K562 (cell line): ENCODE data around the gene EPO. TPM values are rescaled to one million over a fixed set of nuclear protein-coding genes. Genes with fewer than 3 reads are reported as not detected.

ENCODE experiments used
- ARID4B ChIP-seq: sonication (generic); formaldehyde crosslinking; IDR thresholded peaks from 2 replicates; pipeline ENCODE4 v1.8.0; 2022; ENCODE audit warnings: mild to moderate bottlenecking, missing genetic modification reagents
- CCAR2 ChIP-seq: fragments of 200-400 bp; formaldehyde crosslinking; IDR thresholded peaks from 2 replicates; pipeline ENCODE4 v1.6.1; 2017; ENCODE audit warnings: mild to moderate bottlenecking, low read depth, low read length
- COPS2 ChIP-seq: fragments of 450-650 bp; conservative IDR thresholded peaks from 2 replicates; pipeline ENCODE4 v1.6.1; 2016; ENCODE audit warnings: mild to moderate bottlenecking, moderate library complexity
- DLX4 ChIP-seq: fragments of 250-450 bp; sonication (Bioruptor Pico); IDR thresholded peaks from 2 replicates; pipeline ENCODE4 v1.6.1; 2021; ENCODE audit warnings: mild to moderate bottlenecking
- FOXA3 ChIP-seq, 2 experiments: fragments of 450-650 bp in 1 of 2; sonication (generic) in 1 of 2; formaldehyde crosslinking; IDR thresholded peaks in 1 of 2; conservative IDR thresholded peaks in 1 of 2; 2 replicates each; pipeline versions ENCODE4 v1.4.0 to v1.8.0; 2020 to 2022; ENCODE audit warnings: mild to moderate bottlenecking in 2 of 2, missing genetic modification reagents in 1 of 2
- HMGXB4 ChIP-seq: sonication (generic); formaldehyde crosslinking; IDR thresholded peaks from 2 replicates; pipeline ENCODE4 v1.8.1; 2023; ENCODE audit warnings: mild to moderate bottlenecking, missing genetic modification reagents
- IRF2 ChIP-seq: sonication (generic); formaldehyde crosslinking; IDR thresholded peaks from 2 replicates; pipeline ENCODE4 v1.8.1; 2022; ENCODE audit warnings: mild to moderate bottlenecking, missing genetic modification reagents
- JUNB ChIP-seq: fragments of 450-650 bp; formaldehyde crosslinking; conservative IDR thresholded peaks from 2 replicates; pipeline ENCODE4 v1.4.0; 2020; ENCODE audit warnings: mild to moderate bottlenecking
- LEF1 ChIP-seq: fragments of 450-650 bp; IDR thresholded peaks from 2 replicates; pipeline ENCODE4 v1.6.1; 2016; ENCODE audit warnings: mild to moderate bottlenecking
- PHB ChIP-seq: fragments of 250-450 bp; sonication (Bioruptor Pico); IDR thresholded peaks from 2 replicates; pipeline ENCODE4 v1.5.0; 2021
- PYGO2 ChIP-seq: fragments of 450-650 bp; IDR thresholded peaks from 2 replicates; pipeline ENCODE4 v1.6.1; 2016; ENCODE audit warnings: mild to moderate bottlenecking, missing genetic modification characterization, moderate library complexity, missing compliant biosample characterization
- RBM22 ChIP-seq: fragments of 200-400 bp; formaldehyde crosslinking; IDR thresholded peaks from 2 replicates; pipeline ENCODE4 v1.6.1; 2018; ENCODE audit warnings: low read length, low read depth; ENCODE audit not compliant: poor library complexity, severe bottlenecking
- SMARCB1 ChIP-seq: IDR thresholded peaks from 2 replicates; pipeline ENCODE4 v1.6.1; 2011; ENCODE audit warnings: improper control_type of control experiment, low read depth; ENCODE audit not compliant: insufficient read length
- XRCC3 ChIP-seq: fragments of 450-650 bp; IDR thresholded peaks from 2 replicates; pipeline ENCODE4 v1.6.1; 2017; ENCODE audit warnings: mild to moderate bottlenecking, moderate library complexity
- ZNF146 ChIP-seq: IDR thresholded peaks from one replicate; pipeline ENCODE4 v1.6.1; 2018; ENCODE audit warnings: missing compliant biosample characterization; ENCODE audit not compliant: unreplicated experiment
- ZNF277 ChIP-seq: fragments of 250-450 bp; sonication (Bioruptor Pico); IDR thresholded peaks from 2 replicates; pipeline ENCODE4 v1.8.0; 2022; ENCODE audit warnings: inconsistent platforms, mild to moderate bottlenecking, moderate library complexity, borderline replicate concordance
- ZNF395 ChIP-seq: fragments of 200-800 bp; sonication (Bioruptor generic); IDR thresholded peaks from 2 replicates; pipeline ENCODE4 v1.6.1; 2017; ENCODE audit warnings: missing genetic modification characterization, missing compliant biosample characterization
- ZNF76 ChIP-seq: fragments of 250-450 bp; sonication (Bioruptor Pico); IDR thresholded peaks from 2 replicates; pipeline ENCODE4 v1.4.0; 2020; ENCODE audit warnings: mild to moderate bottlenecking, moderate library complexity, borderline replicate concordance
- polyA plus RNA-seq, 8 experiments: library from polyadenylated mRNA; depleted of rRNA in 4 of 8; stranded (reverse) in 5 of 8; unstranded in 3 of 8; fragments of >200 nt; fragmentation: Nextera tagmentation in 2 of 8; fragmentation: Illumina TruSeq in 1 of 8; extraction: Ambion mirVana in 2 of 8; extraction: Trizol in 1 of 8; gene quantifications; 2 replicates each; pipeline versions ENCODE4 v1.2.1 to v1.2.3, GENCODE V29; 2011 to 2014; ENCODE audit warnings: inconsistent platforms in 1 of 8, missing spikeins in 1 of 8
- total RNA-seq, 7 experiments: library from RNA; depleted of rRNA in 6 of 7; stranded (reverse); fragments of >200 nt in 6 of 7; fragmentation: Illumina TruSeq in 2 of 7; extraction: Trizol in 2 of 7; gene quantifications; 2 replicates each; pipeline versions ENCODE4 v1.2.1 to v1.2.3, GENCODE V29; 2011 to 2021; ENCODE audit warnings: low replicate concordance in 1 of 7

The EPO gene
- total and polyA plus RNA-seq, 9 of the 15 experiments (the other 6 are each of a cell fraction or from before 2014, with no cell fraction given), result 0.06 to 0.41 (median 0.07) TPM; not detected in 6

GRCh38 chr7:100683659-100684533 is 36.4 kb upstream of the EPO start (continued):
- no peak for TF ChIP-seq COPS2
- TF ChIP-seq PYGO2, result no peak
- TF ChIP-seq DLX4 (CRISPR knock-in tag), result no peak
- no peak for TF ChIP-seq ZNF395 (CRISPR knock-in tag)
- no peak for TF ChIP-seq HMGXB4 (CRISPR knock-in tag)
- TF ChIP-seq LEF1, result no peak
- peak; percentile 33 for TF ChIP-seq RBM22
- TF ChIP-seq IRF2 (CRISPR knock-in tag), result no peak
- TF ChIP-seq ZNF76, result no peak
- TF ChIP-seq ARID4B (CRISPR knock-in tag), result no peak
- TF ChIP-seq ZNF146, result no peak
- no peak for TF ChIP-seq JUNB (CRISPR knock-in tag)
- TF ChIP-seq FOXA3 (CRISPR knock-in tag; conservative IDR thresholded peaks at IDR 0.05 in 1 of 2, IDR thresholded peaks at IDR 0.05 in 1 of 2), result no peak
- TF ChIP-seq SMARCB1, result no peak
- TF ChIP-seq ZNF277 (CRISPR knock-in tag), result no peak
- TF ChIP-seq CCAR2, result no peak
- TF ChIP-seq XRCC3, result no peak
- no peak for TF ChIP-seq PHB (CRISPR knock-in tag)
